AG10803 (cell line): ENCODE measurements around the gene DEDD2.

Experiments
- DNase-seq: peaks from one replicate; pipeline ENCODE4 v3.0.0; 2010; ENCODE audit warnings: low read depth
- H3K4me3 ChIP-seq: 2 replicates; pipeline ENCODE4 v1.5.1; 2011; ENCODE audit warnings: mild to moderate bottlenecking, low read length, control low read depth
- CTCF ChIP-seq: conservative IDR thresholded peaks from 2 replicates; pipeline ENCODE4 v1.5.1; 2011; ENCODE audit warnings: mild to moderate bottlenecking, low read length, control low read depth, inconsistent platforms

Gene DEDD2

GRCh38 chr19:42153672-42154433 is 63.6 kb downstream of the DEDD2 start:
- TF ChIP-seq CTCF, result no peak
- DNase-seq, result no peak
- H3K4me3 ChIP-seq, result no peak overlapping the region

- no peak overlapping the region for H3K4me3 ChIP-seq
- TF ChIP-seq CTCF, result no peak
- DNase-seq, result no peak
Observed at GRCh38 chr19:42152910-42153671, 64.4 kb downstream of the DEDD2 start.

GRCh38 chr19:42151782-42152684 is 65.4 kb downstream of the DEDD2 start:
- no peak for TF ChIP-seq CTCF
- H3K4me3 ChIP-seq, result no peak overlapping the region
- no peak for DNase-seq

- no peak for DNase-seq
- no peak overlapping the region for H3K4me3 ChIP-seq
- no peak for TF ChIP-seq CTCF
Observed at GRCh38 chr19:42150911-42151361, 66.5 kb downstream of the DEDD2 start.

GRCh38 chr19:42150364-42150763 is 67.1 kb downstream of the DEDD2 start:
- no peak for TF ChIP-seq CTCF
- H3K4me3 ChIP-seq, result no peak overlapping the region
- no peak for DNase-seq

- TF ChIP-seq CTCF, result no peak
- H3K4me3 ChIP-seq, result no peak overlapping the region
- DNase-seq, result no peak
Observed at GRCh38 chr19:42149447-42150202, 67.9 kb downstream of the DEDD2 start.
